GM23338 (cell line): Measurements from ENCODE around the gene ADAMTSL2. TPM values are rescaled to one million over a fixed set of nuclear protein-coding genes. Genes with fewer than 3 reads are reported as not detected.

Experiments
- ATAC-seq: fragments of 200-7000 bp; cut with Tn5 transposase; 3 replicates; pipeline ENCODE4 v1.9.1; 2020
- DNase-seq: peaks from one replicate; pipeline ENCODE4 v3.0.0-alpha.2; 2015; ENCODE audit warnings: low spot score
- H2AFZ ChIP-seq: fragments of 200-600 bp; sonication (generic); 2 replicates; pipeline ENCODE4 v1.8.0; 2016; ENCODE audit warnings: antibody characterized with exemption, mild to moderate bottlenecking, moderate library complexity
- H3F3A ChIP-seq: fragments of 200-600 bp; sonication (generic); replicated peaks from 2 replicates; pipeline ENCODE4 v1.8.0; 2017; ENCODE audit warnings: antibody characterized with exemption, mixed run types, low read depth
- H3K27ac ChIP-seq: fragments of 200-600 bp; sonication (generic); 2 replicates; pipeline ENCODE4 v1.6.1; 2016; ENCODE audit warnings: low read depth
- H3K27me3 ChIP-seq: fragments of 200-600 bp; sonication (generic); 2 replicates; pipeline ENCODE4 v1.8.0; 2016; ENCODE audit warnings: mild to moderate bottlenecking, mixed run types, moderate library complexity; ENCODE audit not compliant: insufficient read depth
- H3K36me3 ChIP-seq: fragments of 200-600 bp; sonication (generic); 2 replicates; pipeline ENCODE4 v1.8.0; 2016; ENCODE audit warnings: mild to moderate bottlenecking; ENCODE audit not compliant: insufficient read depth
- H3K4me1 ChIP-seq: fragments of 200-600 bp; sonication (generic); 2 replicates; pipeline ENCODE4 v1.8.0; 2016; ENCODE audit warnings: mild to moderate bottlenecking, moderate library complexity; ENCODE audit not compliant: insufficient read depth
- H3K4me2 ChIP-seq: fragments of 200-600 bp; sonication (generic); 2 replicates; pipeline ENCODE4 v1.7.1; 2017; ENCODE audit warnings: mixed run types
- H3K4me3 ChIP-seq: fragments of 200-600 bp; sonication (generic); 2 replicates; pipeline ENCODE4 v1.6.1; 2016; ENCODE audit warnings: mixed run types
- H3K79me2 ChIP-seq: fragments of 200-600 bp; sonication (generic); replicated peaks from 2 replicates; pipeline ENCODE4 v1.8.0; 2017; ENCODE audit warnings: mild to moderate bottlenecking; ENCODE audit not compliant: insufficient read depth
- H3K9me2 ChIP-seq: fragments of 200-600 bp; sonication (generic); 2 replicates; pipeline ENCODE4 v1.8.0; 2017; ENCODE audit not compliant: insufficient read depth
- H4K20me1 ChIP-seq: fragments of 200-600 bp; sonication (generic); replicated peaks from 2 replicates; pipeline ENCODE4 v1.8.0; 2017; ENCODE audit warnings: mild to moderate bottlenecking; ENCODE audit not compliant: insufficient read depth
- H3K27ac Mint-ChIP-seq: 2 replicates; pipeline ENCODE4 v1.8.0; 2020; ENCODE audit warnings: inconsistent platforms, mild to moderate bottlenecking, moderate library complexity, mixed read lengths
- H3K27me3 Mint-ChIP-seq: 3 replicates; pipeline ENCODE4 v1.8.0; 2022; ENCODE audit warnings: low read depth, mild to moderate bottlenecking, moderate library complexity, mixed read lengths, inconsistent platforms; ENCODE audit not compliant: insufficient read depth, poor library complexity
- H3K36me3 Mint-ChIP-seq: 3 replicates; pipeline ENCODE4 v1.8.0; 2021; ENCODE audit warnings: low read depth, mild to moderate bottlenecking, inconsistent platforms, moderate library complexity, mixed read lengths
- H3K4me1 Mint-ChIP-seq: 3 replicates; pipeline ENCODE4 v1.8.0; 2020; ENCODE audit warnings: mild to moderate bottlenecking, inconsistent platforms, mixed read lengths
- H3K4me3 Mint-ChIP-seq: 3 replicates; pipeline ENCODE4 v1.8.0; 2021; ENCODE audit warnings: moderate library complexity, mild to moderate bottlenecking, inconsistent platforms, mixed read lengths
- H3K9me3 Mint-ChIP-seq: 3 replicates; pipeline ENCODE4 v1.8.0; 2020; ENCODE audit warnings: moderate library complexity, mild to moderate bottlenecking, inconsistent platforms, mixed read lengths
- CREB1 ChIP-seq: fragments of 250-450 bp; sonication (Bioruptor Pico); IDR thresholded peaks from 2 replicates; pipeline ENCODE4 v1.5.0; 2020; ENCODE audit warnings: low read depth, mild to moderate bottlenecking, moderate library complexity
- CTCF ChIP-seq, 2 experiments: fragments of 200-600 bp in 1 of 2; sonication (generic) in 1 of 2; conservative IDR thresholded peaks; 2 replicates each; pipeline versions ENCODE4 v1.5.1 to v1.6.1; 2016 to 2017; ENCODE audit warnings: antibody characterized with exemption in 2 of 2, low read depth in 2 of 2, mild to moderate bottlenecking in 2 of 2, moderate library complexity in 1 of 2
- ETS1 ChIP-seq: IDR thresholded peaks from 2 replicates; pipeline ENCODE4 v1.6.1; 2016; ENCODE audit warnings: antibody characterized with exemption
- EZH2 ChIP-seq: fragments of 200-600 bp; sonication (generic); IDR thresholded peaks from one replicate; pipeline ENCODE4 v1.8.0; 2017; ENCODE audit warnings: antibody characterized with exemption, mild to moderate bottlenecking, low read depth; ENCODE audit not compliant: unreplicated experiment
- EZH2phosphoT487 ChIP-seq: fragments of 200-600 bp; sonication (generic); IDR thresholded peaks from one replicate; pipeline ENCODE4 v1.8.1; 2018; ENCODE audit warnings: antibody characterized with exemption; ENCODE audit not compliant: unreplicated experiment
- JUNB ChIP-seq: IDR thresholded peaks from one replicate; pipeline ENCODE4 v1.6.1; 2016; ENCODE audit warnings: antibody characterized with exemption; ENCODE audit not compliant: unreplicated experiment
- NANOG ChIP-seq: IDR thresholded peaks from 2 replicates; pipeline ENCODE4 v1.6.1; 2016; ENCODE audit warnings: antibody characterized with exemption, borderline replicate concordance
- POLR2AphosphoS5 ChIP-seq: IDR thresholded peaks from 2 replicates; pipeline ENCODE4 v1.6.1; 2016; ENCODE audit warnings: antibody characterized with exemption, low read depth
- REST ChIP-seq: IDR thresholded peaks from one replicate; pipeline ENCODE4 v1.6.1; 2018; ENCODE audit warnings: antibody characterized with exemption; ENCODE audit not compliant: unreplicated experiment
- STAT1 ChIP-seq: IDR thresholded peaks from one replicate; pipeline ENCODE4 v1.6.1; 2016; ENCODE audit warnings: antibody characterized with exemption; ENCODE audit not compliant: unreplicated experiment
- ZNF114 ChIP-seq: fragments of 250-450 bp; sonication (Bioruptor Pico); IDR thresholded peaks from 2 replicates; pipeline ENCODE4 v1.5.0; 2020; ENCODE audit warnings: mild to moderate bottlenecking, moderate library complexity
- ZNF331 ChIP-seq: fragments of 250-450 bp; sonication (Bioruptor Pico); IDR thresholded peaks from 2 replicates; pipeline ENCODE4 v1.5.0; 2020; ENCODE audit warnings: low read depth, mild to moderate bottlenecking, moderate library complexity
- ZNF462 ChIP-seq: fragments of 250-450 bp; sonication (Bioruptor Pico); IDR thresholded peaks from 2 replicates; pipeline ENCODE4 v1.5.0; 2020; ENCODE audit warnings: mild to moderate bottlenecking, moderate library complexity
- polyA plus RNA-seq: library from polyadenylated mRNA; unstranded; fragments of >200 nt; fragmentation: Nextera tagmentation; extraction: Ambion mirVana; gene quantifications from 2 replicates; pipeline ENCODE4 v1.2.1, GENCODE V29; 2016
- total RNA-seq: library from RNA; depleted of rRNA; stranded (reverse); fragments of >200 nt; shearing (Covaris generic); gene quantifications from 2 replicates; pipeline ENCODE4 v1.2.3, GENCODE V29; 2014

Gene ADAMTSL2
- total and polyA plus RNA-seq, 2 experiments from 2014 or later = 0.15 to 0.66 TPM

- Histone ChIP-seq H3F3A (peaks cover 5% of the 10 kb centered on the region; the same call in 1 of the 2 replicates), H3K27ac (no peak overlapping the region), H3K9me2 (no peaks in the 10 kb centered on the region), H3K36me3 (no peaks in the 10 kb centered on the region), H3K4me1 (peaks cover 15% of the 10 kb centered on the region), H3K79me2 (no peaks in the 10 kb centered on the region), H2AFZ (no peak overlapping the region), H3K4me3 (no peak overlapping the region), H3K4me2 (no peak overlapping the region), H4K20me1 (no peaks in the 10 kb centered on the region), H3K27me3 (no peaks in the 10 kb centered on the region)
- Mint-ChIP-seq H3K9me3 (peaks cover 7% of the 10 kb centered on the region; the same call in 1 of the 3 replicates), H3K27me3 (peaks cover 5% of the 10 kb centered on the region), H3K4me3 (no peak overlapping the region), H3K36me3 (no peaks in the 10 kb centered on the region), H3K27ac (no peak overlapping the region), H3K4me1 (peaks cover 18% of the 10 kb centered on the region)
- TF ChIP-seq POLR2AphosphoS5 (no peak), CTCF (conservative IDR thresholded peaks at IDR 0.05; ENCODE audit: low read depth in 2 of 2) (no peak), NANOG (no peak), ZNF331 (CRISPR knock-in tag) (no peak), ETS1 (no peak), JUNB (no peak), ZNF462 (CRISPR knock-in tag) (no peak), STAT1 (no peak), ZNF114 (no peak), REST (no peak), CREB1 (CRISPR knock-in tag) (no peak), EZH2phosphoT487 (no peak), EZH2 (no peak)
- no peak for DNase-seq
- ATAC-seq = no peak
Observed at GRCh38 chr9:133508046-133508445, 26.5 kb upstream of the ADAMTSL2 start.
